Hepatocyte (in vitro differentiated cells): Measurements from ENCODE around the gene BPIFB2.

ENCODE experiments used
- EZH2 ChIP-seq: fragments of 200-600 bp; sonication (generic); IDR thresholded peaks from 2 replicates; pipeline ENCODE4 v1.6.1; 2016; ENCODE audit warnings: antibody characterized with exemption, mild to moderate bottlenecking, borderline replicate concordance
- TF ChIP-seq, protein P1 (sequence below): fragments of 200-600 bp; sonication (generic); IDR thresholded peaks from 2 replicates; pipeline ENCODE4 v1.5.1; 2016; ENCODE audit warnings: antibody characterized with exemption, mild to moderate bottlenecking; ENCODE audit not compliant: poor library complexity

DNA sequence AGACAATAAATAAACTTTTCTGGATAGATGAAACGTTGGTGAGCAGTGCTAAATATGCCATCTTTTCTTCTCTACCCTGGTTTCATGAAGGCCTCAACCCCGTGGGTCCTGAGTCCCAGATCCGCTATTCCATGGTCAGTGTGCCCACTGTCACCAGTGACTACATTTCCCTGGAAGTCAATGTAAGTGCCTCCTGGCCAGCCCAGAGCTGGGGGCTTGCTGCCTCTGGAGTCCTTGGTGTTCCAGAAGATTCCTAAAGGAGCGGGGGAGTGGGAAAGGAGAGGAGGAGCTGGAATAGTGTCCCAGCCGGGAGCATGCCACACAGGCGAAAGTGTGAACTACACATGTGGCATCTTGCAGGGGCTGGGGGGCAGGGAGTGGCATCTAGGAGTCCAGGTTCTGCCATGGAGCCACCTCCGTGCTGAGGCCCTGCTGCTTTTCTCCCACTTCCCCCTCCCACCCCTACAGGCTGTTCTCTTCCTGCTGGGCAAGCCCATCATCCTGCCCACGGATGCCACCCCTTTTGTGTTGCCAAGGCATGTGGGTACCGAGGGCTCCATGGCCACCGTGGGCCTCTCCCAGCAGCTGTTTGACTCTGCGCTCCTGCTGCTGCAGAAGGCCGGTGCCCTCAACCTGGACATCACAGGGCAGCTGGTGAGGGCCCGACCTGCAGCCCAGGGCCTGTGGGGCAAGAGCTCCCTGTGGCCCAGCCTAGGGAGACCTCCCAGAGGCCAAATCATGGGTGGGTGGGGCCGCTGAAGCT, 10.8 kb downstream of the BPIFB2 start:
- TF ChIP-seq, protein P1, sequence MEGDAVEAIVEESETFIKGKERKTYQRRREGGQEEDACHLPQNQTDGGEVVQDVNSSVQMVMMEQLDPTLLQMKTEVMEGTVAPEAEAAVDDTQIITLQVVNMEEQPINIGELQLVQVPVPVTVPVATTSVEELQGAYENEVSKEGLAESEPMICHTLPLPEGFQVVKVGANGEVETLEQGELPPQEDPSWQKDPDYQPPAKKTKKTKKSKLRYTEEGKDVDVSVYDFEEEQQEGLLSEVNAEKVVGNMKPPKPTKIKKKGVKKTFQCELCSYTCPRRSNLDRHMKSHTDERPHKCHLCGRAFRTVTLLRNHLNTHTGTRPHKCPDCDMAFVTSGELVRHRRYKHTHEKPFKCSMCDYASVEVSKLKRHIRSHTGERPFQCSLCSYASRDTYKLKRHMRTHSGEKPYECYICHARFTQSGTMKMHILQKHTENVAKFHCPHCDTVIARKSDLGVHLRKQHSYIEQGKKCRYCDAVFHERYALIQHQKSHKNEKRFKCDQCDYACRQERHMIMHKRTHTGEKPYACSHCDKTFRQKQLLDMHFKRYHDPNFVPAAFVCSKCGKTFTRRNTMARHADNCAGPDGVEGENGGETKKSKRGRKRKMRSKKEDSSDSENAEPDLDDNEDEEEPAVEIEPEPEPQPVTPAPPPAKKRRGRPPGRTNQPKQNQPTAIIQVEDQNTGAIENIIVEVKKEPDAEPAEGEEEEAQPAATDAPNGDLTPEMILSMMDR = no peak
- TF ChIP-seq EZH2 = no peak
